K562 (cell line): Measurements from ENCODE around the gene CFD. TPM values are rescaled to one million over a fixed set of nuclear protein-coding genes. Genes with fewer than 3 reads are reported as not detected.

Source experiments
- AFF4 ChIP-seq: sonication (generic); formaldehyde crosslinking; IDR thresholded peaks from 2 replicates; pipeline ENCODE4 v1.8.0; 2023; ENCODE audit warnings: mild to moderate bottlenecking, missing genetic modification reagents
- E2F3 ChIP-seq: fragments of 250-450 bp; sonication (Bioruptor Pico); IDR thresholded peaks from 2 replicates; pipeline ENCODE4 v1.4.0; 2020; ENCODE audit warnings: mild to moderate bottlenecking
- FIP1L1 ChIP-seq: fragments of 200-400 bp; formaldehyde crosslinking; IDR thresholded peaks from 2 replicates; pipeline ENCODE4 v1.6.1; 2018; ENCODE audit warnings: mild to moderate bottlenecking, low read depth, low read length; ENCODE audit not compliant: poor library complexity, severe bottlenecking
- ID3 ChIP-seq, 2 experiments: fragments of 250-450 bp in 1 of 2; fragments of 450-650 bp in 1 of 2; sonication (Bioruptor Pico) in 1 of 2; IDR thresholded peaks; 2 replicates each; pipeline versions ENCODE4 v1.6.1 to v1.8.0; 2016 to 2021; ENCODE audit warnings: mild to moderate bottlenecking in 2 of 2, moderate library complexity in 2 of 2, missing compliant biosample characterization in 1 of 2, missing genetic modification characterization in 1 of 2
- POLR2G ChIP-seq: fragments of 200-400 bp; formaldehyde crosslinking; IDR thresholded peaks from 2 replicates; pipeline ENCODE4 v1.6.1; 2017; ENCODE audit warnings: low read depth, mild to moderate bottlenecking, antibody characterized with exemption, low read length, moderate library complexity
- SMARCA5 ChIP-seq: fragments of 450-650 bp; IDR thresholded peaks from 2 replicates; pipeline ENCODE4 v1.6.1; 2016
- SNRNP70 ChIP-seq: fragments of 200-400 bp; formaldehyde crosslinking; optimal IDR thresholded peaks from 2 replicates; pipeline ENCODE3; 2017; ENCODE audit warnings: low read depth, low read length
- TGIF2 ChIP-seq: sonication (generic); formaldehyde crosslinking; IDR thresholded peaks from 2 replicates; pipeline ENCODE4 v1.8.1; 2022; ENCODE audit warnings: mild to moderate bottlenecking, missing genetic modification reagents, moderate library complexity
- TSHZ1 ChIP-seq: fragments of 250-450 bp; sonication (Bioruptor Pico); IDR thresholded peaks from 2 replicates; pipeline ENCODE4 v1.4.0; 2020; ENCODE audit warnings: mild to moderate bottlenecking, moderate library complexity
- USF2 ChIP-seq: sonication (generic); formaldehyde crosslinking; IDR thresholded peaks from 2 replicates; pipeline ENCODE4 v1.5.0; 2020; ENCODE audit warnings: missing genetic modification reagents
- VEZF1 ChIP-seq: fragments of 200-800 bp; sonication (Bioruptor generic); IDR thresholded peaks from 2 replicates; pipeline ENCODE4 v1.6.1; 2017; ENCODE audit warnings: missing genetic modification characterization, missing compliant biosample characterization
- ZFP91 ChIP-seq: sonication (generic); formaldehyde crosslinking; IDR thresholded peaks from 2 replicates; pipeline ENCODE4 v1.8.0; 2022; ENCODE audit warnings: mild to moderate bottlenecking, missing genetic modification reagents
- ZNF174 ChIP-seq: fragments of 250-450 bp; sonication (Bioruptor Pico); IDR thresholded peaks from 2 replicates; pipeline ENCODE4 v1.4.0; 2020; ENCODE audit warnings: mild to moderate bottlenecking
- polyA plus RNA-seq, 8 experiments: library from polyadenylated mRNA; depleted of rRNA in 4 of 8; stranded (reverse) in 5 of 8; unstranded in 3 of 8; fragments of >200 nt; fragmentation: Nextera tagmentation in 2 of 8; fragmentation: Illumina TruSeq in 1 of 8; extraction: Ambion mirVana in 2 of 8; extraction: Trizol in 1 of 8; gene quantifications; 2 replicates each; pipeline versions ENCODE4 v1.2.1 to v1.2.3, GENCODE V29; 2011 to 2014; ENCODE audit warnings: inconsistent platforms in 1 of 8, missing spikeins in 1 of 8
- total RNA-seq, 7 experiments: library from RNA; depleted of rRNA in 6 of 7; stranded (reverse); fragments of >200 nt in 6 of 7; fragmentation: Illumina TruSeq in 2 of 7; extraction: Trizol in 2 of 7; gene quantifications; 2 replicates each; pipeline versions ENCODE4 v1.2.1 to v1.2.3, GENCODE V29; 2011 to 2021; ENCODE audit warnings: low replicate concordance in 1 of 7

CFD gene
- total and polyA plus RNA-seq, 9 of the 15 experiments (the other 6 are each of a cell fraction or from before 2014, with no cell fraction given), result 0.52 to 59.4 (median 7.6) TPM

- TF ChIP-seq ZFP91 (no peak), AFF4 (CRISPR knock-in tag) (no peak), SNRNP70 (no peak), ID3 (CRISPR knock-in tag; IDR thresholded peaks at IDR 0.05) (no peak), ID3 (tag; IDR thresholded peaks at IDR 0.05) (no peak), E2F3 (no peak), TGIF2 (CRISPR knock-in tag) (no peak), TSHZ1 (CRISPR knock-in tag) (no peak), FIP1L1 (no peak), ZNF174 (no peak), SMARCA5 (peak; percentile 80; the same call in 1 of the 2 replicates), VEZF1 (peak; percentile 39), USF2 (CRISPR knock-in tag) (no peak), POLR2G (0 out of 2 replicates have a peak, but pooled peaks have one; percentile 31)
Observed at GRCh38 chr19:831407-832369, 27.8 kb upstream of the CFD start (continued).
